ENCODE data around the gene SLC9A8.

DNA sequence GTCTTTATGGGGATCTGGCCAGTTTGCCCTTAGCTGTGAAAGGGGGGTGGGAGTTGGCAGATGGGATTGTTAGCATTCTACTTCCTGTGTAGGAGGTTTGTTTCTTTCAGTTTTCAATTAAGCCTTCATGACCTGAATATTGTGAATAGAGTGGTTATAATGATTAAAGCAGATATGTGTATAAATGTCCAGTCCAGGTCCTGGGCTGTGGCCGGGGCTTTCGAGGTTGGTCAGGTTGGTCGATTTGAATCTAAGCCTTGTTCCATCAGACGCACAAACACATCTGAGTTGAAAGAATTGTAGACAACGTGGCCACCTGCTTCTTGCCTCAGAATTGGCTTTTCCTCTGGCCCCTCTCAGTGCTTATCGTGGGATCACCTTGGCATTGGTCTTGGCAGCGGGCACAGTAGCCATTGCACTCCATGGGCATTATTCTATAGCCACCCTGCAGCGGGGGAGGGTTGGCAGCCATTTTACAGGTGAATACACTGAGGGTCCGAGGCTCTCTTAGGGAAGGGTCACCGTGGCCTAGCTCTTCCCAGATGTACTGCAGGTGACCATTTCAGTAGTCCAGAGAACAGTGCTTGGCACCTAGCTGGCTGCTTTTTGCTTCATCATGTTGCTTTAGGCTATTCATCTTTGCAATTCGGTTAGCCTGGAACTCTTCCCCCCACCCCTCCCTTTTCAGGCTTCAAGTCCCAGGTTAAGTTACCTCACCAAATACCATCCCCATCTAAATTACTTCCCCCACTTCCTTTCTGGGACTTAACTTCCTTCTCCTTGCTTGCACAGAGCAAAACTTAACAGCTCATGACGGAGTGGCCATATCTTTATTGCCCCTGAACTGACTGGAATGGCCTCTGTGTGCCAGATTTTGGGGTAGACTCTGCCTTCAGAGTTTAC is 124.7 kb downstream of the SLC9A8 start:
- TF ChIP-seq, protein P1, sequence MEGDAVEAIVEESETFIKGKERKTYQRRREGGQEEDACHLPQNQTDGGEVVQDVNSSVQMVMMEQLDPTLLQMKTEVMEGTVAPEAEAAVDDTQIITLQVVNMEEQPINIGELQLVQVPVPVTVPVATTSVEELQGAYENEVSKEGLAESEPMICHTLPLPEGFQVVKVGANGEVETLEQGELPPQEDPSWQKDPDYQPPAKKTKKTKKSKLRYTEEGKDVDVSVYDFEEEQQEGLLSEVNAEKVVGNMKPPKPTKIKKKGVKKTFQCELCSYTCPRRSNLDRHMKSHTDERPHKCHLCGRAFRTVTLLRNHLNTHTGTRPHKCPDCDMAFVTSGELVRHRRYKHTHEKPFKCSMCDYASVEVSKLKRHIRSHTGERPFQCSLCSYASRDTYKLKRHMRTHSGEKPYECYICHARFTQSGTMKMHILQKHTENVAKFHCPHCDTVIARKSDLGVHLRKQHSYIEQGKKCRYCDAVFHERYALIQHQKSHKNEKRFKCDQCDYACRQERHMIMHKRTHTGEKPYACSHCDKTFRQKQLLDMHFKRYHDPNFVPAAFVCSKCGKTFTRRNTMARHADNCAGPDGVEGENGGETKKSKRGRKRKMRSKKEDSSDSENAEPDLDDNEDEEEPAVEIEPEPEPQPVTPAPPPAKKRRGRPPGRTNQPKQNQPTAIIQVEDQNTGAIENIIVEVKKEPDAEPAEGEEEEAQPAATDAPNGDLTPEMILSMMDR (IDR thresholded peaks at IDR 0.05; ENCODE audit: insufficient read depth, low read depth, low read length) = no peak
- TF ChIP-seq EZH2 (IDR thresholded peaks at IDR 0.05; ENCODE audit: insufficient read depth, low read length) = no peak

All from astrocyte (in vitro differentiated cells and primary cell).